ENCODE measurements around the gene SSBP4.

Gene SSBP4

DNA sequence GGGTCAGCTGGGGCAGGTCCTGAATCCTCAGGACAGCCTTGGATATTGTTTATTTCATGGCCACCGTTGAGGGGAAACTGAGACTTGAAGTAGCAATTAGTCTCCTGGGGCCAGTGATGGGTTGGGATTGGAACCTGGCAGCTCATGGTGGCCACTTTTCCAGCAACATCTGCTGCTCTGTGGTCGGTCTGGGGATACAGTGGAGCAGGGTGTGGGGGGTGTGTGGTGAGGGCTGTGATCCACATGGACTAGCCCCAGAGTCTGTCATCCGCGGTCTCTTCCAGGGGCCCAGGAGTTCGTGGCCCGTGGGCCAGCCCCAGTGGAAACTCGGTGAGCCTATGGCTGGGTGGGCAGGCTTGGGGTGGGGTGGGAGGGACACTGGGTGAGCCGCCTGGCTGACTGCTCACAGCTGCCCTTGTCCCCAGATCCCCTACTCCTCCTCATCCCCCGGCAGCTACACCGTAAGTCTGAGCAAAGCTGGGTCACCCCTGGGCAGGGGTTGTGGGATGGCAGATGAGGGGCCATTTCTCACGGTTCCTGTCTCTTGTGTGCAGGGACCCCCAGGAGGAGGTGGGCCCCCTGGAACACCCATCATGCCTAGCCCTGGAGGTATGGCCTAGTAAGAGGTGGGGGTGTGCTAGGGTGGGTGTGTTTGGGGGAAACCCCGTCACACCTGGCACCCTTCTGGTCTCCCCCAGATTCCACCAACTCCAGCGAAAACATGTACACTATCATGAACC is 13.2 kb downstream of the SSBP4 start:
- TF ChIP-seq, protein P1, sequence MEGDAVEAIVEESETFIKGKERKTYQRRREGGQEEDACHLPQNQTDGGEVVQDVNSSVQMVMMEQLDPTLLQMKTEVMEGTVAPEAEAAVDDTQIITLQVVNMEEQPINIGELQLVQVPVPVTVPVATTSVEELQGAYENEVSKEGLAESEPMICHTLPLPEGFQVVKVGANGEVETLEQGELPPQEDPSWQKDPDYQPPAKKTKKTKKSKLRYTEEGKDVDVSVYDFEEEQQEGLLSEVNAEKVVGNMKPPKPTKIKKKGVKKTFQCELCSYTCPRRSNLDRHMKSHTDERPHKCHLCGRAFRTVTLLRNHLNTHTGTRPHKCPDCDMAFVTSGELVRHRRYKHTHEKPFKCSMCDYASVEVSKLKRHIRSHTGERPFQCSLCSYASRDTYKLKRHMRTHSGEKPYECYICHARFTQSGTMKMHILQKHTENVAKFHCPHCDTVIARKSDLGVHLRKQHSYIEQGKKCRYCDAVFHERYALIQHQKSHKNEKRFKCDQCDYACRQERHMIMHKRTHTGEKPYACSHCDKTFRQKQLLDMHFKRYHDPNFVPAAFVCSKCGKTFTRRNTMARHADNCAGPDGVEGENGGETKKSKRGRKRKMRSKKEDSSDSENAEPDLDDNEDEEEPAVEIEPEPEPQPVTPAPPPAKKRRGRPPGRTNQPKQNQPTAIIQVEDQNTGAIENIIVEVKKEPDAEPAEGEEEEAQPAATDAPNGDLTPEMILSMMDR (IDR thresholded peaks at IDR 0.05; ENCODE audit: borderline replicate concordance, insufficient read depth, low read depth, low read length), result no peak
- peak overlapping the region; percentile 75 for H3K4me3 ChIP-seq (ENCODE audit: low read depth, low read length)

DNA sequence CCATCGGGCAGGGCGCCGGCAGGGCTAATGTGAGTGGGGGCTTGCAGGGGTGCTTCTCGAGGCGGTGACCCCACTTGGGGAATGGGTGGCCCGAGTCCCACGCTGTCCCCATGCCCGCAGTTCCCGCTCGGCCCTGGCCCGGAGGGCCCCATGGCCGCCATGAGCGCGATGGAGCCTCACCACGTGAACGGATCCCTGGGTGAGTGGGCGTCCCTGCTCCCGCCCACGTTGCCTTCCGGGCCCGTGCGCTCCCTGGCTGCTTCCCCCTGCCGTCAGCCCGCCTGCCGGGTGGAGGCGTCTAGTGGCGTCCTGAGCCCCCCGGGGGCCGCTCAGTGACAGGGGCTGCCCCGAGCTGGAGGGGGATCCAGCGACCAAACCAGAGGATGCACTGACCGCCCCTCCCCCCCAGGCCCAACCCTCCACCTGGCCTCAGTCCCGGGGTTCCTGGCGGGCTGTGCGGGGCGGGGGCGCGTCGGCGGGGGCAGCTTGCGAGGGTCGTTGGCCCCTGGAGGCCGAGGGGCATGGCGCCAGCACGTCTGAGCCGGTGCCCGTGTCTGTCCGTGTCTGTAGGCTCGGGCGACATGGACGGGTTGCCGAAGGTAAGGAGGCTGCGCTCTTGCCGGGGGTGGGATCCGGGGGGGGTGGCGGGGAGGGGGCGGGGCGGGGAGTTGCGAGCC is 14.0 kb downstream of the SSBP4 start:
- H3K4me3 ChIP-seq (ENCODE audit: low read depth, low read length), result peak overlapping the region; percentile 75
- TF ChIP-seq, protein P1 (IDR thresholded peaks at IDR 0.05; ENCODE audit: borderline replicate concordance, insufficient read depth, low read depth, low read length), result 0 out of 2 replicates have a peak, but pooled peaks have one; percentile 4

DNA sequence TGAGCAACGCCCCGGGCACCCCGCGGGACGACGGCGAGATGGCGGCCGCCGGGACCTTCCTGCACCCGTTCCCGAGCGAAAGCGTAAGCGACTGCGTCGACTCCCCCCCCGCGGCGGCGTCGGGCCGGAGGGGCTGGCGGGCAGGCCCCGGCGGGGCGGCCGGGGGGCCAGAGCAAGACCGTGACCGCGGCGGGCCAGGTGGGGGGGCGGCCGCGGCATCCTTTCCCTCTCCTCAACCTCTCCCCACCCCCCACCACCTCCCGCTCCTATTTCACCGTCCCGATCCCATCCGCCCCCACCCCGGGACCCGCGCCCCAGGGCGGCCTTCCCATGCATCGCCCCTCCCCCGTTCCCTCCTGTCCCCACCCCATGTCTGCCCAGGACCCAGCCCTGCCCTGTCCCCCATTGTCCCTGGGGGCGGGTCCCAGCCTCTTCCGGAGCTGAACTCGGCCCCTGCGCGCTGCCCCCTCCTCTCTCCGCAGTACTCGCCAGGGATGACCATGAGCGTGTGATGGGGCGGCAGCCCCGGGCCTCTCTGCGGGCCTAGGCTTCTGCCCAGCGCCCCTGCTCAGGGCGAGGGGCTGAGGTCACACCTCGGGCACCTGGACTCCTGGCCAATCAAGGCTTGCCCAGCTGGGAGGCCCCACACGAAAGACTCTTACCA is 14.7 kb downstream of the SSBP4 start:
- H3K4me3 ChIP-seq (ENCODE audit: low read depth, low read length), result peak overlapping the region; percentile 75
- TF ChIP-seq, protein P1 (IDR thresholded peaks at IDR 0.05; ENCODE audit: borderline replicate concordance, insufficient read depth, low read depth, low read length), result no peak

DNA sequence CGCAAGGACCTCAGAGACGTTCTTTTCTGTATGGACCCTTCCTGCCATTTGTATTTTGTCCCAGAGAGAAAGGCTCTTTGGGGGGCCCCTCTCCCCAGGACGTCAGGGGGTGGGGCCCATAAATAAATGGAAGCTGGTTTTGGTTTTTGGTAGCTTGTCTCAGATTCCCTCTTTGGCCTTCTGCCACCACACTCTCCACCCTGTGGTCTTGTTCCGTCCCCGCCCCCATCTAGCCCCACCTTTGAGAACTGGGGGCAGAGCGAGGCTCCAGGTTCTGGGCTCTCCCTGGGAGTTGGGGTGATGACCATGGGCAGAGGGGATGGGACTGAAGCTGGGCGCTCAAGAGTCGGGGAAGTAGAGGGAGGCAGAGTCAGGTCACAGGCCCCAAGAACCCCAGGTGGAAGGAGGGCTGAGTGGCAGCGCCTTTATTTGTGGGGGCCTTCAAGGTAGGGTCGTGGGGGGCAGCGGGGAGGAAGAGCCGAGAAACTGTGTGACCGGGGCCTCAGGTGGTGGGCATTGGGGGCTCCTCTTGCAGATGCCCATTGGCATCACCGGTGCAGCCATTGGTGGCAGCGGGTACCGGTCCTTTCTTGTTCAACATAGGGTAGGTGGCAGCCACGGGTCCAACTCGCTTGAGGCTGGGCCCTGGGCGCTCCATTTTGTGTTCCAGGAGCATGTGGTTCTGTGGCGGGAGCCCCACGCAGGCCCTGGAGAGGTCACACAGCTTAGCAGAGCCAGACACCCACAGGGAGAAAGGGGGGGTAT is 15.4 kb downstream of the SSBP4 start:
- H3K4me3 ChIP-seq (ENCODE audit: low read depth, low read length), result peak overlapping the region; percentile 75
- TF ChIP-seq, protein P1 (IDR thresholded peaks at IDR 0.05; ENCODE audit: borderline replicate concordance, insufficient read depth, low read depth, low read length), result no peak

DNA sequence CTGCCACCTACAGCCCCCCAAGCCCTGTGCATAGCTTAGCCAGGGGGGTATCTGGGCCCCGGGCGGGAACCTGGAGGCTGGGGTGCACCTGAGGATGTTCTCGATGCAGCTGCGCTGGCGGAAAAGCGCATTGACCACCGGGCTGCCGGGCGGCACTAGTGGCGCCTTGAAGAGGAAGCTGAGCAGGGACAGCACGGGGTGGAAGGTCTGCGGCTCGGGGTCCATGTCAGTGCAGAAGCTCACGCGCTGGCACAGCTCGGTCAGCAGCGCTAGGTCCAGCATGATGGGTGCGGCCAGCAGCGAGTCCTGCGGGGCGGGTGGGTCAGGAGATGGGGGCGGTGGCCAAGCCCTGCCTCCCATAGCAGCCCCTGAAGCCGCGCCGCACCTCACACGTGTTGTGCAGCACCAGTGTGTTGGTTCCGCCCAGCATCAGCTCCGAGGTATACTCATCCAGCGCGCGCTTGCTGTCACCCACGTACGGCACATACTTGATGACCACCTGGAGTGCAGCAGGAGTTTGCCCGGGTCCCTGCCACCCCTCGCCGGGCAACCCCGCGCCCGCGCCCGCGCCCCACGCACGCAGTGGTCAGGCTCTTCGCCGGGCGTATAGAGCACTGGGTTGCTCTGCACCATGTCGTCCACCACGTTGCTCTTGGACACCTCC is 16.1 kb downstream of the SSBP4 start:
- TF ChIP-seq, protein P1 (IDR thresholded peaks at IDR 0.05; ENCODE audit: borderline replicate concordance, insufficient read depth, low read depth, low read length), result no peak
- H3K4me3 ChIP-seq (ENCODE audit: low read depth, low read length), result no peak overlapping the region

- H3K4me3 ChIP-seq (ENCODE audit: low read depth, low read length), result no peak overlapping the region
- TF ChIP-seq, protein P1 (IDR thresholded peaks at IDR 0.05; ENCODE audit: borderline replicate concordance, insufficient read depth, low read depth, low read length), result no peak
Observed at GRCh38 chr19:18435842-18436670, 16.9 kb downstream of the SSBP4 start.
